ENCODE data around the gene PLCXD3.

PLCXD3 gene

DNA sequence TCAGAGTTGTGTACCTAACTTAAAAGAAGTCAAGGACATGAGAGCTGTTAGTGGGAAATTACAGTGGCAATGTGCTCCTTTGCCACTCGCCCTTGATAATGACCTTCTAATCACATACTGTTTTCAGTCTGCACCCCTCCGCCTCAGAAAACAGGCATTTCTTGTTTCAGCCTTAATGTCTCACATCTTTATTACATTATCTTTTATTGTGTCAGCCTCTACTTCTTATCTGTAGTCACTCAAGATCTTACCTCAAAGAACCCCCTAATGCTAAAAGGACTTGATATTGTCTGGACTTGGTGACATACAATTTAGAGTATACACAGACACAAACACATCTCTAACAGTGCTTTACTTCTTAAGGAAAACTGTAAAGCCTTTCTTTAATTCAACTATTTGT is 97.9 kb downstream of the PLCXD3 start:
- DNase-seq, result no peak

GRCh38 chr5:41410737-41411136 is 99.7 kb downstream of the PLCXD3 start:
- DNase-seq, result no peak

- no peak for DNase-seq
Observed at GRCh38 chr5:41410307-41410706, 100.1 kb downstream of the PLCXD3 start.

DNA sequence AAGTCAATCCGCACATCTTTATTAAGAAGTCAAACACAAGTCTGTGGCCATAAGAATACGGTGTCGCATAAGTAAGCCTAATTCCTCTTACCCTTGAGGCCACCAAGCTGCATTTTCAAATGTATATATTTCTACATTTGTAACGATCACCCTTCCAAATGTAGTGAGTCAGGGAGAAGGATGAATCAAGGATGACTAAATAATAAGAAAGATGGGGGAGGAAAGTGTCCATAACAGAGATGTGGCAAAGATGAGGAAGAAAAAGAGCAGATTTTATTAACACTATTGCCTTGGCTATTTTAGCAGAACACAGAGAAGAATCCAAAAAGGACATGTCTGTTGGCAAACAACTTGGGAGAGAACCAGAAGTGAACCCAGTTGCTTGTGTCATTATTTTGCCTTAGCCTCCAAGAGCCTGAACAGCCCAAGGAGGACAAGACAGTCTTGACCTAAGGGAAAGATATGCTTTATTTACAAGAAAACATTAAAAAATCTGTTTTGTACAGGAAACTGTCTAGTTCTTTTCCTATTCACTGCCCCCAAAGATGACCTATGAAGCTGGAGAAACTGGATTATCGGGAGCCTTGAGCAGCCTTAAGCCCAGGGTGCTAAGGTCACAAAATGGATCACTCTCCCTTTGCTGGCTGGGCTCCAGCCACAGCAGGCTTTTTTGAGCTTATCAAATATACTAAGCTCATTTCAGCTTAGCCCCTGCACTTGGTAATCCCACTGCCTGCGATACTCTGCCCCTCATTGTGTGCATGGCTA is 101.5 kb downstream of the PLCXD3 start:
- DNase-seq, result no peak

DNA sequence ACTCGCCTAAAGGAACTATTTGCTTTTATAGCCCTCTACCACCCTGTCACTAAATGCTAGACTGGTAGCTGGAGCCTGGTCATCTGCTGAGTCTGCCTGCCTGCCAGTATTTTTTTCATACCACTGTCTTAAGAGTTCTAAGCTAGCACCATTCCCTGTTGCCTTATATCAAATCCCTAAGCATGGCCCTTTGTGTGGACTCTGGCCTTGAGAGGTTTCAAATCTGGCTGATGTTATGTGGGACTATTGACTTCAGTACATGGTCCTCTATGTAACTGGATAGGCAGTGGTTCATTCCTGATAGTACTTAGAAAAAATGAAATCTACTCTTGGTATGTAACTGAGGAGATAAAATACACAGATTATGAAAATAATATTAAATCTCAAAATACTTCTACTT is 103.5 kb downstream of the PLCXD3 start:
- no peak for DNase-seq

GRCh38 chr5:41406424-41406823 is 104.0 kb downstream of the PLCXD3 start:
- DNase-seq, result no peak

DNA sequence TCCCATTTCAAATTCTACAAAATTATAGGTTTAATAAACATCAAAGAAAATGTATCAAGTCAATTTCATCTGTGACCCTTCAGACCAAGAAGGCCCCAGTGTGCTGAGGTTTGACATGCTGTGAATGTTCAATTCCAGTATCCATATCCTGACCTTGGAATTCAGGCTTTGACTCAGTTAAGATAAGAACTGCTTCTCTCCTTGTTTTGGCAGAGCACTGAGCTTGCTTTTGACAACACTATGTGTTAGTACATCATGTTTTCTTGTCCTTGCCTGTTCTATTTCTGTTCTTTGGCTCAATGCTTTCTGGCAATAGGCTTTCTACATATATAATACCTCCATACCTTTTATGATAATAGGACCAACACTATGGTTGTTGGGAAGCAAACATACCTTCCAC is 105.6 kb downstream of the PLCXD3 start:
- no peak for DNase-seq

GRCh38 chr5:41403846-41404245 is 106.6 kb downstream of the PLCXD3 start:
- DNase-seq, result no peak

- DNase-seq, result no peak
Observed at GRCh38 chr5:41402845-41403244, 107.6 kb downstream of the PLCXD3 start.

GRCh38 chr5:41399839-41400238 is 110.6 kb downstream of the PLCXD3 start:
- DNase-seq, result no peak

DNA sequence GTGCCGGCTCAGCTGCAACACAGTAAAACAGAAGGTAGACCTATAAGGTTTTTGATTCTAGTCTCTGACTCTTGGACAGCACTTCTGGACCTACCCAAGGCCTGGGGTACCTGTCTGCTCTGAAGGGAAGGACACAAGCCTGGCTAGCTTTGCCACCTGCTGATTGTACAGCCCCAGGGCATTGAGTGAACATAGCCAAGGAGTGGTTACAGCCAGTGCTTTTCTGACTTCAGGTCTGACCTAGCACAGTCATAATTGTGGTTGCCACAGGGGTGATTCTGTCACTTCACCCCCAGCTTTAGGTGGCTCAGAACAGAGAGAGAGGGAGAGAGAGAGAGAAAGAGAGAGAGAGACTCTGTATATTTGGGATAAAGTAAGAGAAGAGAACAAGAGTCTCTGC is 118.4 kb downstream of the PLCXD3 start:
- DNase-seq, result no peak

- no peak for DNase-seq
Observed at GRCh38 chr5:41374631-41375030, 135.8 kb downstream of the PLCXD3 start.

DNA sequence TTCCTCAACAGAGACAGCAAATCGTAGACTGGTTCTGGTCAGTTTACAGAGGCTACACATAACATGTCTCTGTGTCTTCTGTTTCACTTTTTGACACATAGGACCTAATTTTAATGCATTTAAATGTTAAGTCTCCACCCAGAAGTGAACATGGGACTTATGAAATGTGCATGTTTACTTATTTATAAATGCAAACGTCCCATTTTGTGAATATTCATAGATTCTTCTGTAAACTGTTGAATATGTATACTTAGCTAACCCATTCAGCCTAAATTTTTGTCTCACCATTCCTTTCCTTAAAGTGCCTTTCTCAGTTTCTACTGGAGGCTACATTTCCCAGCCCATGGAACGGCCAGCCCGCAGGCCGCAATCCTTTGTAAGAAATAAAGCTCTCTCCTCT is 137.2 kb downstream of the PLCXD3 start:
- no peak for DNase-seq

DNA sequence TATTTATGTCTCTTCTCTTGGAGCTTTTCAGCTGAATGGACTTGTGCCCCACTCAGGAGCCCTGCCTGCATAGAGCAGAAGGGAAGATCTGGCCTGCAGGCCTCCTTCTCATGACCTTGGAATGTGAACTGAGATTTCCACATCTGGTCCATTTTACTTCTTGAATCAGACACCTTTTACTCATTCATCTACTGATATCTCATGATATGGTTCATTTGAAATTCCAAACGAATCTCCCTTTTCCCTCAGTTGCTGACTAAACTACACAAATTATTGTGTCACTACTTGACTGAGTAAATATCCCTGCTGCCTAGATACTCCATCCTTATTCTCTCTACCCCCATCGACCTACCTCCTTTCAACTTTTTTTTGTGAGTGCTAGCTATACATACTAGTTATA is 138.7 kb downstream of the PLCXD3 start:
- DNase-seq, result no peak

GRCh38 chr5:41370482-41370881 is 139.9 kb downstream of the PLCXD3 start:
- no peak for DNase-seq

- DNase-seq, result no peak
Observed at GRCh38 chr5:41369799-41370198, 140.6 kb downstream of the PLCXD3 start.

GRCh38 chr5:41368158-41368557 is 142.2 kb downstream of the PLCXD3 start:
- no peak for DNase-seq

- no peak for DNase-seq
Observed at GRCh38 chr5:41365369-41365768, 145.0 kb downstream of the PLCXD3 start.

GRCh38 chr5:41364346-41364745 is 146.1 kb downstream of the PLCXD3 start:
- no peak for DNase-seq

- DNase-seq, result no peak
Observed at GRCh38 chr5:41363343-41363986, 146.9 kb downstream of the PLCXD3 start.

DNA sequence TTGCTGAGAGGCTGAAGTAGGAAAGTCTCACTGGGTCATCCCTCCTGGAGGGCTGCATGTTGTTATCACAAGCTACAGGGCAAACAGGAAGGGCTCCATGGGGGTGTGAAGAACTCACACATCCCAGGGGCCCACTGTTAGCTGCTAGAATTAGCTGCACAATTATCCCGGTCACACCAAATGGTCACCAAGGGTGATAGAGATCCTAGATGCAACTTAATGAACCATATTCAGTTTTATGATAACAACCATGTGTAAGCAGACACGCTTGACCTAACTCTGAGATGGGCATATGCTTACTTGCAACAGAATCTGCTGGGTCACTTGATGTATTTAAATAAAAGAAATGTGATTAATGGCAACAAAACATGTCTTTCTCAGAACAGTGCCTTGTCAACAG is 153.6 kb downstream of the PLCXD3 start:
- DNase-seq, result no peak

GRCh38 chr5:41349846-41350245 is 160.6 kb downstream of the PLCXD3 start:
- no peak for DNase-seq

DNA sequence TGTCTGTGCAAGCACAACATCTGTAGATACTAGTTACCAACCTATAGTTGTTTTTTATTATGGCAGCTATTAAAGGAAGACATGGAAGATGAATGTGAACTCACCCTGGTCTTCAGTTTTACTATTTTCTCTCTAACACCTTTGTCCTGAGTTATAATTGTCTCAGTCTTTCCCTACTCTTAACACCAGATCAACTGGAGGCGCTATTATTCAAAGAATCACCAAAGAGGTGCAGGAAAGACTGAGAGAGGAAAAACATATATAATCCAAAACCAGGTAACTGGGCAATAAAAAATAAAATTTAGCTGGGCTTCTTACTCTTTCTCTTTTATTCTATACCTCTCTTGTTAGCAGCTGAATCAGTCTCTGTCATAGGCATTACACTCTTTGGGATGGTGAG is 162.8 kb downstream of the PLCXD3 start:
- DNase-seq, result no peak

DNA sequence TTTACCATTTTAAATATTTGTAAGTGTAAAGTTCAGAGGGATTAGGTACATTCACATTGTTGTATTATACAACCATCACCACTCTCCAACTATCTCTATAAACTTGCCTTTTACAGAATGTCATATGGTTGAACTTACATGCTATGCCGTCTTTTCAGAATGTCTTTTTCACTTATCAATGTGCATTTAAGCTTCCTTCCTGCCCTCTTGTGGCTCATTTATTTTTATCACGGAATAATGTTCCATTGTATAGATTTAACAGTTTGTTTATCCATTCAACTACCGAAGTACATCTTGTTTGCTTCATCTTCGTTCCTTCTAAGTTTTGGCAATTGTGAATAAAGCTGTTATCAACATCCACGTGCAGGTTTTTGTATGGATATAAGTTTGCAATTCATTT is 163.8 kb downstream of the PLCXD3 start:
- no peak for DNase-seq

GRCh38 chr5:41345295-41345694 is 165.1 kb downstream of the PLCXD3 start:
- no peak for DNase-seq
